ENCODE results near the gene MAP2K6.

The MAP2K6 gene

GRCh38 chr17:69492410-69493071, 78.0 kb downstream of the MAP2K6 start:
- no peak for DNase-seq (ENCODE audit: low read depth)

- DNase-seq (ENCODE audit: low read depth), result no peak
Observed at GRCh38 chr17:69495787-69496186, 81.3 kb downstream of the MAP2K6 start.

- DNase-seq (ENCODE audit: low read depth), result no peak
Observed at GRCh38 chr17:69497161-69497560, 82.7 kb downstream of the MAP2K6 start.

- DNase-seq (ENCODE audit: low read depth), result no peak
Observed at GRCh38 chr17:69499318-69499717, 84.8 kb downstream of the MAP2K6 start.

- no peak for DNase-seq (ENCODE audit: low read depth)
Observed at GRCh38 chr17:69500911-69501429, 86.5 kb downstream of the MAP2K6 start.

- no peak for DNase-seq (ENCODE audit: low read depth)
Observed at GRCh38 chr17:69501591-69502468, 87.3 kb downstream of the MAP2K6 start.

GRCh38 chr17:69503711-69504110, 89.2 kb downstream of the MAP2K6 start:
- DNase-seq (ENCODE audit: low read depth), result no peak

- DNase-seq (ENCODE audit: low read depth), result no peak
Observed at GRCh38 chr17:69505740-69506139, 91.2 kb downstream of the MAP2K6 start.

- DNase-seq (ENCODE audit: low read depth), result no peak
Observed at GRCh38 chr17:69506489-69506888, 92.0 kb downstream of the MAP2K6 start.

GRCh38 chr17:69508814-69509213, 94.3 kb downstream of the MAP2K6 start:
- no peak for DNase-seq (ENCODE audit: low read depth)

- DNase-seq (ENCODE audit: low read depth), result no peak
Observed at GRCh38 chr17:69511250-69511649, 96.8 kb downstream of the MAP2K6 start.

GRCh38 chr17:69512946-69513345, 98.4 kb downstream of the MAP2K6 start:
- DNase-seq (ENCODE audit: low read depth), result no peak

GRCh38 chr17:69516225-69516624, 101.7 kb downstream of the MAP2K6 start:
- no peak for DNase-seq (ENCODE audit: low read depth)

- no peak for DNase-seq (ENCODE audit: low read depth)
Observed at GRCh38 chr17:69516911-69517310, 102.4 kb downstream of the MAP2K6 start.

GRCh38 chr17:69518951-69519350, 104.5 kb downstream of the MAP2K6 start:
- no peak for DNase-seq (ENCODE audit: low read depth)

GRCh38 chr17:69523244-69523861, 108.9 kb downstream of the MAP2K6 start:
- no peak for DNase-seq (ENCODE audit: low read depth)

- no peak for DNase-seq (ENCODE audit: low read depth)
Observed at GRCh38 chr17:69524854-69525253, 110.4 kb downstream of the MAP2K6 start.

- DNase-seq (ENCODE audit: low read depth), result no peak
Observed at GRCh38 chr17:69525920-69526841, 111.7 kb downstream of the MAP2K6 start.

GRCh38 chr17:69528035-69528434, 113.5 kb downstream of the MAP2K6 start:
- no peak for DNase-seq (ENCODE audit: low read depth)

GRCh38 chr17:69533481-69534234, 119.2 kb downstream of the MAP2K6 start:
- no peak for DNase-seq (ENCODE audit: low read depth)

GRCh38 chr17:69534235-69534621, 119.7 kb downstream of the MAP2K6 start:
- no peak for DNase-seq (ENCODE audit: low read depth)

All from CMK (cell line).